ENCODE results near the gene ULK4. TPM values are rescaled to one million over a fixed set of nuclear protein-coding genes. Genes with fewer than 3 reads are reported as not detected.
"Not testable (repeated sequence)": the region's sequence is repeated elsewhere in the genome, so short reads cannot be mapped to it uniquely, and the experiment has no call there.

ULK4 gene
- total RNA-seq, 2 experiments from 2014 or later = 9.5 to 10.8 TPM

DNA sequence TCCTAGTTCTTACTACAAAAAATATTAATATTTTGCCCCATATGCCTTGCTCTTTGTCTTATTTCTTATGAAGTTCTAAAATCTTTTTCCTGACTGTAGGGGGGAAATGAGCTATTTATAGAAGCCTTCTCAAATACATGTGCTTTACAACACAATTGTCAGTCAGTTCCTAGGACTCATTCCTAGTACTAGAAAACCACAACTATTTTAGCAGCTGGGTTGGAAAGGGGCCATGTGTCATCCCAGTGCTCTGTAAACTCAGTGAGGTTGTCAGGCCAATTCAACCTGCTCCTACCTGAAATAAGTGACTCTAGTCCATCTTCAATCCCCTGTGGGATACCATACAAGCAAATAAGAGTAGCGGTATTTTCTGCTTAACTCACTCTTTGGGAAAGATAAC is 153.8 kb downstream of the ULK4 start:
- no peak for DNase-seq
- no peak overlapping the region for H3K27ac Mint-ChIP-seq
- H3K4me3 Mint-ChIP-seq = no peak overlapping the region
- intact Hi-C loops (cut with micrococcal nuclease) = no loop called here
- peaks cover 12% of the 10 kb centered on the region for H3K36me3 Mint-ChIP-seq
- no peaks in the 10 kb centered on the region for H3K27me3 Mint-ChIP-seq
- peaks cover 4% of the 10 kb centered on the region for H3K9me3 Mint-ChIP-seq
- POLR2A ChIA-PET = no interaction called here
- no peaks in the 10 kb centered on the region for H3K4me1 Mint-ChIP-seq (ENCODE audit: low read depth)
- CTCF ChIA-PET = no interaction called here

DNA sequence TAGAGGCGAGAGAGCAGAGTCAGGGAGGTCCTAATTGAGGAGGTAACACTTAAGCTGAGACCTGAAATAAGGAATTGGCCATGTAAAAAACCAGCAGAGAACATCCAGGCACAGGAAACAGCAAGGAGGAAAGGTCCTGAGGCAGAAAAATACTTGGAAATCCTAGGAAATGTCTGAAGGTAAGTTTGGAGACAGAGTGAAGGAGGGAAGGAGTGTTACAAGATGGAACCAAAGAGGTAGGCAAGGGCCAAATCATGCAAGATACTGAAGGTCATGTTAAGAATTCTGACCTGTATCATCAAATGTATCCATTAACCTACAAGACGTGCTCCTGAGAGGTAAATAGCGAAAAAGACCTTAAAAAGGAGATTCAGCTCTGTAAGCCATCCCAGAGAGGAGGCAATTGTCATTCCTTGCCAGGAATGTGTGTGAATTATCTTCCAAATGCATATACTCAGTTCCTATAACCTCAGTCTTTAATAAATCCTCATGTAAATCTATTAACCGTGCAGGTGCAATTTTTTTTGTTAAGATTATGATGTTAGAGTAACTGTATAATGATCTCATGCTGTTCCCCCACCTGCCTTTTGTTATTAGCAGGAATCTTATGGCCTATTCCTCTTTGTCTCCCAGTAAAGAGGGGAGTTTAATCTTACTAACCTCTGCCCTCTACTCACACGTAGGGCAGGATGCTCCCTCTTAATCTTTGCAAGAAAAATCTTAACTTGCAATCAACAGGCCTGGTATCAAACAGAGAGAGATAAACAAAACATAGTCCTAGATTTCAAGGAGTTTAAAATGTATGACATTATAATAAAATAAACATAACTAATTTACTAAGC is 166.9 kb downstream of the ULK4 start:
- intact Hi-C loops (cut with micrococcal nuclease) = no loop called here
- Mint-ChIP-seq H3K9me3 (no peaks in the 10 kb centered on the region), H3K27ac (no peak overlapping the region), H3K27me3 (no peaks in the 10 kb centered on the region), H3K4me3 (no peak overlapping the region), H3K4me1 (ENCODE audit: low read depth) (no peaks in the 10 kb centered on the region), H3K36me3 (peaks cover 2% of the 10 kb centered on the region)
- ChIA-PET POLR2A (no interaction called here), CTCF (no interaction called here)
- DNase-seq = no peak

DNA sequence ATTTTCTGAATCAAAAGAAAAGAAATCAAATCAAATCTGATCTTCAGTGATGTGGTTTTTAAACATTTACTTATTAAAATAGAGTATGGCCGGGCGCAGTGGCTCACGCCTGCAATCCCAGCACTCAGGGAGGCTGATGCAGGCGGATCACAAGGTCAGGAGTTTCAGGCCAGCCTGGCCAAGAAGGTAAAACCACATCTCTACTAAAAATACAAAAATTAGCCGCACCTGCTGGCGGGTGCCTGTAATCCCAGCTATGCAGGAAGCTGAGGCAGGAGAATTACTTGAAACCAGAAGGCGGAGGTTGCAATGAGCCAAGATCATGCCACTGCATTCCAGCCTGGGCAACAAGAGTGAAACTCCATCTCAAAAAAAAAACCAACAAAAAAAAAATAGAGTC is 169.1 kb downstream of the ULK4 start:
- ChIA-PET CTCF (no interaction called here), POLR2A (no interaction called here)
- H3K9me3 Mint-ChIP-seq = no peaks in the 10 kb centered on the region
- no peak overlapping the region for H3K27ac Mint-ChIP-seq
- H3K4me3 Mint-ChIP-seq = no peak overlapping the region
- no peaks in the 10 kb centered on the region for H3K4me1 Mint-ChIP-seq (ENCODE audit: low read depth)
- no peaks in the 10 kb centered on the region for H3K27me3 Mint-ChIP-seq
- intact Hi-C loops (cut with micrococcal nuclease) = no loop called here
- peaks cover 9% of the 10 kb centered on the region for H3K36me3 Mint-ChIP-seq
- no peak for DNase-seq

DNA sequence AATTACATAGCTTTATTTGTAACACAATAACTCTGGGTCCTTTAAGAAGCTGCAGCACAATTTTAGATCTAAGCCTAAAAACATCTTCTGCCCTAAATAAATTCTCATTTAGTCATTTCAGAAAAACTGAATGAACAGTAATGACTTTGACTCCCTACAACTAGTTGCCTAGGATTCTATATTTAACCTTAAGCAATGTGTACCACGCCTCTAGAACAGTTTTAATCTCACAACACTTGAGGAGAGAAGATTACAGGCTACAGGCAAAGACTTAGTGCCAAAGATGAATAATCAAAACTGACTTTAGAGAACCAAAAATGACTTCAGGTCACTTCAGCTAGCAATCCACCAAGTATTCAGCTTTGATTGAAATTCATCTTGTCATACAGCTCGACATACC is 192.8 kb downstream of the ULK4 start:
- ChIA-PET CTCF (no interaction called here), POLR2A (no interaction called here)
- Mint-ChIP-seq H3K36me3 (peaks cover 26% of the 10 kb centered on the region), H3K9me3 (no peaks in the 10 kb centered on the region), H3K4me3 (no peak overlapping the region), H3K27ac (no peak overlapping the region), H3K27me3 (no peaks in the 10 kb centered on the region), H3K4me1 (ENCODE audit: low read depth) (no peaks in the 10 kb centered on the region)
- intact Hi-C loops (cut with micrococcal nuclease) = no loop called here
- no peak for DNase-seq

DNA sequence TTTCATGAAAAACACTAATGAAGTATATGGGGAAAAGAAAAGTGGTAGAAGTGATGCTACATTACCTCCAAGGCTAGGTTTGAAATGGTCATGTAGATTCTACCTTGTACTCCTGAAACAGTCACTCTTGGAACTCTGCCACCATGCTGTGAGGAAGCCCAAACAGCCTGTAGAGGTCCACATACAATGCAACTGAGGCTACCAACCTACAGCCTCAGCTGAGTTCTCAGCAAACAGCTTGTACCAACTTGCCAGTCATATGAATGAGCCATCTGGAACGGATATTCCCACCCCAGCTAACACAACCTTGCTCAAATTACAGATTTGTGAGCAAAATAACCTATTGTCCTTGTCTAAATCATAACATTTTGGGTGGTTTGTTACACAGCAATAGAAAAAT is 193.5 kb downstream of the ULK4 start:
- no peaks in the 10 kb centered on the region for H3K4me1 Mint-ChIP-seq (ENCODE audit: low read depth)
- H3K27ac Mint-ChIP-seq = no peak overlapping the region
- intact Hi-C loops (cut with micrococcal nuclease) = no loop called here
- CTCF ChIA-PET = no interaction called here
- no peaks in the 10 kb centered on the region for H3K9me3 Mint-ChIP-seq
- no peak overlapping the region for H3K4me3 Mint-ChIP-seq
- no peaks in the 10 kb centered on the region for H3K27me3 Mint-ChIP-seq
- DNase-seq = no peak
- H3K36me3 Mint-ChIP-seq = peaks cover 26% of the 10 kb centered on the region
- POLR2A ChIA-PET = no interaction called here

DNA sequence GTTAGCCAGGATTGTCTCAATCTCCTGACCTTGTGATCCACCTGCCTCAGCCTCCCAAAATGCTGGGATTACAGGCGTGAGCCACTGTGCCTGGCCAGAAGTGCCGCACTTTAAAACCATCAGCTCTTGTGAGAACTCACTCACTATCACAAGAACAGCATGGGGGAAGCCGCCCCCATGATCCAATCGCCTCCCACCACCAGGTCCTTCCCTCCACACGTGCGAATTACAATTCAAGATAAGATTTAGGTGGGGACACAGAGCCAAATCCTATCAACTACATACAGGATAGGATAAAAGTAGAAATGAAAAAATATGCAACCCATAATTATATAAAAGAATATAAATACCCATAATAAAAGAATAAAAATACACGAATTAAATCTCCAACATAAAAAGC is 199.0 kb downstream of the ULK4 start:
- POLR2A ChIA-PET; H3K27me3 Mint-ChIP-seq; H3K27ac Mint-ChIP-seq; H3K9me3 Mint-ChIP-seq; DNase-seq; H3K4me3 Mint-ChIP-seq; H3K4me1 Mint-ChIP-seq (ENCODE audit: low read depth); CTCF ChIA-PET; intact Hi-C loops (cut with micrococcal nuclease): not testable (repeated sequence)
- peaks cover 12% of the 10 kb centered on the region for H3K36me3 Mint-ChIP-seq

DNA sequence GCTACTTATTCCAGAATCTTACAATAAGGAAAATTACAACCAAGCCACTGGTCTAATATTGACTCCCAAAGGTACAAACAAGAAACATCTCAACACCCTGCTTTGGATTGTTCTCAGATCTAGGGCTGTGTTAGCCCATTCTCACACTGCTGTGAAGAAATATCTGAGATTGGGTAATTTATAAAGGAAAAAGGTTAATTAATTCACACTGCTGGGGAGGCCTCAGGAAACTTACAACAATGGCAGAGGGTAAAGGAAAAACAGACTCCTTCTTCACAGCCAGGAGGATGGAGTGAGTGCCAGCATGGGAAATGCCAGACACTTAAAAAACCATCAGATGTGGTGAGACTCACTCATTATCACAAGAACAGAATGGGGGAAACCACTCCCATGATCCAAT is 208.3 kb downstream of the ULK4 start:
- no peak overlapping the region for H3K27ac Mint-ChIP-seq
- no peaks in the 10 kb centered on the region for H3K27me3 Mint-ChIP-seq
- no peak for DNase-seq
- POLR2A ChIA-PET = no interaction called here
- no peaks in the 10 kb centered on the region for H3K9me3 Mint-ChIP-seq
- peaks cover 19% of the 10 kb centered on the region for H3K36me3 Mint-ChIP-seq
- no peak overlapping the region for H3K4me3 Mint-ChIP-seq
- CTCF ChIA-PET = no interaction called here
- peaks cover 11% of the 10 kb centered on the region for H3K4me1 Mint-ChIP-seq (ENCODE audit: low read depth)
- intact Hi-C loops (cut with micrococcal nuclease) = no loop called here

DNA sequence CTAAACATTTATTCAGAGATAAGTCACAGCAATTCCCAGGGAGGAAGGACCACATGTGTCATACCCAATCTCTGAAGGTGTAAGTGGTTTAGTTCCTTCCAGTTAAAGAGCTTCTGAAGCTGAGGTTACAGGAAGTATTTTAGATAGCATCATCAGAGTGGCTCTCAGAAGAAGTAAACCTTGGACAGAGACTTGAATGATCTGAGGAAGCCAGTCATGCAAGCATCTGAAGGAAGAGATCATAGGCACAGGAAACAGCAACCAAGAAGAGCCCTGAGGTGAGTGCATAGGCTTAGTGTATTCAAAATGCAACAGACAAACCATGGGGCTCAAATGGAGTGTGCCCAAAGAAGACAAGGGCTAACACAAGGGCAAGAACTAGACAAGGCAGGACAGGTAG is 210.3 kb downstream of the ULK4 start:
- no peaks in the 10 kb centered on the region for H3K9me3 Mint-ChIP-seq
- H3K27me3 Mint-ChIP-seq = no peaks in the 10 kb centered on the region
- ChIA-PET CTCF (no interaction called here), POLR2A (no interaction called here)
- peaks cover 11% of the 10 kb centered on the region for H3K4me1 Mint-ChIP-seq (ENCODE audit: low read depth)
- no peak overlapping the region for H3K27ac Mint-ChIP-seq
- intact Hi-C loops (cut with micrococcal nuclease) = no loop called here
- H3K36me3 Mint-ChIP-seq = peaks cover 22% of the 10 kb centered on the region
- DNase-seq = no peak
- no peak overlapping the region for H3K4me3 Mint-ChIP-seq

DNA sequence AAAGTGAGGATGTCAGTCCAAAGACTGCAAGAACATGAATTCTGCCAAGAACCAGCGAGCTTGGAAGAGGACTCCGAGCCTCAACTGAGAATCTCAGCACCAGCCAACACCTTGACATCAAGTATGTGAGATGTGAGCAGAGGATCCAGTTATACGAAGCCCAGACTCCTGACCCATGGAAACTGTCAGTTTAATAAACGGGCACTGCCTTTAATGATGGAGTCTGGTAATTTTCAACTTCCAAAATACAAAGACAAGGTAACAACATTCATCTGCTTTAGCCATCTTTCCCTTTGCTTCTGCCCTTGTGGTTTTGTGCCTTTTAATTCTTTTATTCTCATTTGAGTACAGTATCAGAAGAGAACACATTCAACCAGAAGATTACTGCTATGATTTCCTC is 211.9 kb downstream of the ULK4 start:
- POLR2A ChIA-PET = no interaction called here
- intact Hi-C loops (cut with micrococcal nuclease) = no loop called here

DNA sequence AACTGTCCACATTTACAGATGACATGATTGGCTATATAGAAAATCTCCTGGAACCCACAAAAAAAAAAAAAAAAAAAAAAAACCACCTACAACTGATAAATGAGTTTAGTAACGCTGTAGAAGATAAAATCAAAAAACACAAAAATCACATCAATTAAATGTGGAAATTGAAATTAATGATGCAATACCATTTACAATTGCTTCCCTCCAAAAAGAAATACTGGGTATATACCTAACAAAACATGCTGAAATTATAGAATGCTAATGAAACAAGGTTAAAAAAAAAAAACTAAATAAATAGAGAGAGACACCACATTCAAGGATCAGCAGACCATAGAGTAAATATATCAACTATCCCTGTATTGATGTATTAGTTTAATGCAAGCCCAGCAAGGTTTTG is 215.7 kb downstream of the ULK4 start:
- Mint-ChIP-seq H3K9me3 (no peaks in the 10 kb centered on the region), H3K27ac (no peak overlapping the region), H3K4me3 (no peak overlapping the region), H3K4me1 (ENCODE audit: low read depth) (no peaks in the 10 kb centered on the region), H3K27me3 (no peaks in the 10 kb centered on the region), H3K36me3 (peaks cover 11% of the 10 kb centered on the region)
- intact Hi-C loops (cut with micrococcal nuclease) = no loop called here
- DNase-seq = no peak
- ChIA-PET POLR2A (no interaction called here), CTCF (no interaction called here)

More for the DNA sequence above, 211.9 kb downstream of the ULK4 start:
- H3K9me3 Mint-ChIP-seq = no peaks in the 10 kb centered on the region
- CTCF ChIA-PET = no interaction called here
- no peaks in the 10 kb centered on the region for H3K27me3 Mint-ChIP-seq
- H3K36me3 Mint-ChIP-seq = peaks cover 22% of the 10 kb centered on the region
- no peak overlapping the region for H3K4me3 Mint-ChIP-seq
- H3K27ac Mint-ChIP-seq = no peak overlapping the region
- H3K4me1 Mint-ChIP-seq (ENCODE audit: low read depth) = peaks cover 11% of the 10 kb centered on the region
- DNase-seq = no peak

DNA sequence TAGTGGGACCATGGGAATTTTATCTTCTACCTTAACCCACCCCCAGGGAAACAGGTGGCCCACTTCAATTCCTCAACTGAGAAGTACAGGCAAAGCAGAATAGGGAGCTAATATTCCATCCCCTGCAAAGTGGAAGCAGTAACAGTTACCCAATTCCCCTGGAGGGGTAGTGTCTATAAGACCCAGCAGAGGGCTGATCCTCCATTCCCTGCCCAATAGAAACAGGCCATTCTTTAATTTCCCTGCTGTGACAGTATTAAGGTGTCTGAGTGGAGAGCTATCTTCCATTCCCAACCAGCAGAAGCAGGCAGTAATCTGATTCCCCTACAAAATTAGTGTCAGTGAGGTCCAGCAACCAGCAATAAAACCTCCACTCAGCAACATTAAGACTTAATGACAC is 219.8 kb downstream of the ULK4 start:
- H3K4me3 Mint-ChIP-seq = no peak overlapping the region
- peaks cover 23% of the 10 kb centered on the region for H3K36me3 Mint-ChIP-seq
- ChIA-PET CTCF (no interaction called here), POLR2A (no interaction called here)
- H3K9me3 Mint-ChIP-seq = peaks cover 8% of the 10 kb centered on the region
- intact Hi-C loops (cut with micrococcal nuclease) = no loop called here
- DNase-seq = no peak
- no peak overlapping the region for H3K27ac Mint-ChIP-seq
- no peaks in the 10 kb centered on the region for H3K27me3 Mint-ChIP-seq
- H3K4me1 Mint-ChIP-seq (ENCODE audit: low read depth) = no peaks in the 10 kb centered on the region

DNA sequence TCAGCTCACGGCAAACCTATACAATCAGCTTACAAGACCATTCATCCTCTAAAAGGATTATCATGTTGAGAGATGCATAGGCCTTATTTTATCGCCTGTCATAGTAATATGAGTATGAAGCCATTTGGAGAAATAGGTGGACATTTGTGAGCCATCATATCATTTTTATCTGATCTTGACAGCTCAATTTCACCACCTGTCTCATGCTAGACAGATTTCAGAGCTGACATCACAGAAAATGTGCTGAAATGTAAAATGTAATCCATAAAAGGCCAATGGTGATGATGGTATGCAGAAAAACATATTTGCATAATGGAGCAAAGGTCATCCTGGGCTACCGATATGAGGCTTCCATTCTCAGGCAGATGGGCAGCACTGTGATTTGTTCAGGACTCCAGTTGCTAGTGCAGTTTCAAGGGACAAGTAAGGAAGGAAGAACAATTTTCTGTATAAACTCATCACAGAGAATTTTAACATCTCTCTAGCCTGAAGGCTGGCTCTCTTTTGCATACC is 221.5 kb downstream of the ULK4 start:
- Mint-ChIP-seq H3K27me3 (no peaks in the 10 kb centered on the region), H3K36me3 (peaks cover 21% of the 10 kb centered on the region), H3K4me3 (no peak overlapping the region), H3K9me3 (peaks cover 8% of the 10 kb centered on the region), H3K27ac (no peak overlapping the region), H3K4me1 (ENCODE audit: low read depth) (no peaks in the 10 kb centered on the region)
- DNase-seq = no peak
- ChIA-PET CTCF (no interaction called here), POLR2A (no interaction called here)
- intact Hi-C loops (cut with micrococcal nuclease) = no loop called here

DNA sequence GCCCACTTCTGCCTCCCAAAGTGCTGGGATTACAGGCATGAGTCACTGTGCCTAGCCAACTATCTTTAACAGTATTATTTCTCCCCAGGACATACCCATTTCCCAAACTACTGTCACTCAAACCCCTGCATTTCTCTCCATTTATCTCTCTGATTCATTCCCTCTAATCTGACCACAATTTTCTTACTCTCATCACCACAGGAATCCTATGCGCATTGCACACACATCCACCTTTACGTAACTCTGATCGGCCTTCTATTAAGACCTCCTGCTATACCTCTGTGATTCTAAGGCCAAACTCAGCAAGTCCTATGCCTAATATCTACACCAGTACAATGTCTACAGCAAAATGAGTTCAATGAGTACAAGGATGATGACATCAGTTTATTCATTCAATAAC is 235.0 kb downstream of the ULK4 start:
- Mint-ChIP-seq H3K36me3 (peaks cover 31% of the 10 kb centered on the region), H3K4me1 (ENCODE audit: low read depth) (no peaks in the 10 kb centered on the region), H3K9me3 (peaks cover 14% of the 10 kb centered on the region), H3K27me3 (no peaks in the 10 kb centered on the region), H3K4me3 (no peak overlapping the region), H3K27ac (no peak overlapping the region)
- POLR2A ChIA-PET = no interaction called here
- DNase-seq = no peak
- intact Hi-C loops (cut with micrococcal nuclease) = no loop called here
- CTCF ChIA-PET = no interaction called here

All from activated CD4-positive, alpha-beta memory T cell treated with anti-CD3 and anti-CD28 coated beads for 36 hours (primary cell).